CD14-positive monocyte (primary cell): ENCODE measurements around the gene ACHE. TPM values are rescaled to one million over a fixed set of nuclear protein-coding genes. Genes with fewer than 3 reads are reported as not detected.
A peak's percentile ranks its signal among the peaks of the same experiment; 100 is the strongest.
"Not testable (repeated sequence)": the region's sequence is repeated elsewhere in the genome, so short reads cannot be mapped to it uniquely, and the experiment has no call there.

Source experiments
- DNase-seq, 3 donors: peaks; one replicate each; pipeline ENCODE4 v3.0.0-alpha.2; 2011 to 2022
- H2AFZ ChIP-seq: 2 replicates; pipeline ENCODE4 v1.6.0; 2012; ENCODE audit warnings: mild to moderate bottlenecking, low read depth, low read length, inconsistent platforms; ENCODE audit not compliant: insufficient read depth, poor library complexity, severe bottlenecking
- H3K27ac ChIP-seq, 2 donors: 1 replicate in 1 of 2; 2 replicates in 1 of 2; pipeline ENCODE4 v1.5.1; 2012 to 2013; ENCODE audit warnings: low read length in 2 of 2, control low read depth in 1 of 2, inconsistent platforms in 1 of 2, low read depth in 1 of 2, mild to moderate bottlenecking in 1 of 2
- H3K27me3 ChIP-seq, 2 donors: one replicate each; pipeline versions ENCODE4 v1.6.0 to v1.6.1; 2011 to 2013; ENCODE audit warnings: low read length in 2 of 2; ENCODE audit not compliant: control insufficient read depth in 2 of 2, insufficient read depth in 2 of 2
- H3K36me3 ChIP-seq, 2 donors: replicated peaks in 1 of 2; 1 replicate in 1 of 2; 2 replicates in 1 of 2; pipeline versions ENCODE4 v1.5.1 to v1.6.1; 2012 to 2013; ENCODE audit warnings: low read length in 2 of 2, control low read depth in 1 of 2, inconsistent platforms in 1 of 2, mild to moderate bottlenecking in 1 of 2; ENCODE audit not compliant: insufficient read depth in 2 of 2, control insufficient read depth in 1 of 2
- H3K4me1 ChIP-seq, 2 donors: 1 replicate in 1 of 2; 2 replicates in 1 of 2; pipeline versions ENCODE4 v1.5.1 to v1.6.1; 2012 to 2013; ENCODE audit warnings: low read length in 2 of 2, control low read depth in 1 of 2, inconsistent platforms in 1 of 2, mild to moderate bottlenecking in 1 of 2, moderate library complexity in 1 of 2; ENCODE audit not compliant: insufficient read depth in 2 of 2, control insufficient read depth in 1 of 2
- H3K4me2 ChIP-seq: replicated peaks from 2 replicates; pipeline ENCODE3; 2012; ENCODE audit warnings: low read length, moderate library complexity, mild to moderate bottlenecking; ENCODE audit not compliant: poor library complexity, severe bottlenecking; ENCODE audit errors: extremely low read depth
- H3K4me3 ChIP-seq, 3 experiments: fragments of 200-600 bp in 1 of 3; sonication (generic) in 1 of 3; replicated peaks in 1 of 3; 1 replicate in 2 of 3; 2 replicates in 1 of 3; pipeline ENCODE4 v1.5.1; 2011 to 2013; ENCODE audit warnings: low read length in 3 of 3, mild to moderate bottlenecking in 3 of 3, control low read depth in 2 of 3, low read depth in 2 of 3, inconsistent platforms in 1 of 3, moderate library complexity in 1 of 3
- H3K79me2 ChIP-seq: 2 replicates; pipeline ENCODE4 v1.6.0; 2012; ENCODE audit warnings: mild to moderate bottlenecking, control low read depth, inconsistent platforms, low read length, moderate library complexity; ENCODE audit not compliant: insufficient read depth
- H3K9ac ChIP-seq: 2 replicates; pipeline ENCODE4 v1.6.0; 2017; ENCODE audit warnings: low read length, mild to moderate bottlenecking; ENCODE audit not compliant: insufficient read depth, poor library complexity, severe bottlenecking
- H3K9me3 ChIP-seq, 2 donors: replicated peaks in 1 of 2; 1 replicate in 1 of 2; 2 replicates in 1 of 2; pipeline versions ENCODE4 v1.5.1 to v1.6.1; 2012 to 2013; ENCODE audit warnings: low read length in 2 of 2, control low read depth in 1 of 2; ENCODE audit not compliant: control insufficient read depth in 1 of 2, insufficient read depth in 1 of 2
- H4K20me1 ChIP-seq: 2 replicates; pipeline ENCODE4 v1.6.0; 2012; ENCODE audit warnings: mild to moderate bottlenecking, low read length, control low read depth, moderate library complexity; ENCODE audit not compliant: insufficient read depth
- H3K27ac Mint-ChIP-seq, 7 donors: one replicate each; pipeline ENCODE4 v1.8.0; 2020; ENCODE audit warnings: mild to moderate bottlenecking in 7 of 7, mixed read lengths in 7 of 7, moderate library complexity in 6 of 7, inconsistent platforms in 2 of 7
- H3K27me3 Mint-ChIP-seq, 3 donors: one replicate each; pipeline ENCODE4 v1.8.0; 2021 to 2022; ENCODE audit warnings: low read depth in 3 of 3, mild to moderate bottlenecking in 3 of 3, mixed read lengths in 3 of 3, moderate library complexity in 3 of 3, inconsistent platforms in 1 of 3
- H3K36me3 Mint-ChIP-seq, 2 donors: one replicate each; pipeline ENCODE4 v1.8.0; 2020; ENCODE audit warnings: mixed read lengths in 2 of 2, inconsistent platforms in 1 of 2, mild to moderate bottlenecking in 1 of 2
- H3K4me1 Mint-ChIP-seq: one replicate; pipeline ENCODE4 v1.8.0; 2020; ENCODE audit warnings: mild to moderate bottlenecking, mixed read lengths
- H3K4me3 Mint-ChIP-seq, 2 donors: one replicate each; pipeline ENCODE4 v1.8.0; 2020; ENCODE audit warnings: mild to moderate bottlenecking in 2 of 2, mixed read lengths in 2 of 2, moderate library complexity in 1 of 2
- H3K9me3 Mint-ChIP-seq, 7 donors: one replicate each; pipeline ENCODE4 v1.8.0; 2020 to 2022; ENCODE audit warnings: mixed read lengths in 7 of 7, mild to moderate bottlenecking in 6 of 7, moderate library complexity in 6 of 7, inconsistent platforms in 2 of 7
- CTCF ChIP-seq: fragments of 200-600 bp; IDR thresholded peaks from one replicate; pipeline ENCODE4 v1.8.0; 2022; ENCODE audit warnings: antibody characterized with exemption, mild to moderate bottlenecking
- WGBS: methylation state at CpG from one replicate; pipeline ENCODE4 v1.1.5; 2013; ENCODE audit warnings: missing lambda C conversion rate; ENCODE audit not compliant: insufficient coverage; 5-methylcytosine and 5-hydroxymethylcytosine counted together
- intact Hi-C, 2 donors: fragments of 100-400 bp; cut with micrococcal nuclease; formaldehyde crosslinking; loops; one replicate each; pipeline versions ENCODE4 v1.15.0 to v1.15.1; 2023
- polyA plus RNA-seq, 3 donors: library from polyadenylated mRNA; depleted of rRNA in 1 of 3; unstranded in 2 of 3; stranded (reverse) in 1 of 3; fragments of 300-500 nt in 2 of 3; fragments of >200 nt in 1 of 3; fragmentation: Illumina TruSeq in 2 of 3; gene quantifications; 1 replicate in 2 of 3; 2 replicates in 1 of 3; pipeline ENCODE4 v1.2.3, GENCODE V29; 2012 to 2021

The ACHE gene
- polyA plus RNA-seq, 3 donors, result 0.19 TPM; not detected in 2

GRCh38 chr7:100911484-100911883 lies 15.8 kb upstream of the ACHE start:
- peaks cover 0 to 11% (median 4%) of the 10 kb centered on the region in 7 donors for H3K9me3 Mint-ChIP-seq
- H4K20me1 ChIP-seq, result no peaks in the 10 kb centered on the region
- no peaks in the 10 kb centered on the region for H3K79me2 ChIP-seq
- peaks cover 34% of the 10 kb centered on the region for H3K4me1 Mint-ChIP-seq
- intact Hi-C loops, result no loop called here
- peaks cover 2 to 6% (median 5%) of the 10 kb centered on the region in 3 donors for H3K27me3 Mint-ChIP-seq
- H3K36me3 ChIP-seq, result no peaks in the 10 kb centered on the region
- H3K9me3 ChIP-seq, result no peaks in the 10 kb centered on the region
- H3K9ac ChIP-seq, result no peak overlapping the region
- H2AFZ ChIP-seq, result no peak overlapping the region
- H3K27me3 ChIP-seq, result no peaks in the 10 kb centered on the region
- H3K4me1 ChIP-seq, result peaks cover 31 to 44% of the 10 kb centered on the region in 2 donors
- peaks cover 4% of the 10 kb centered on the region in 2 donors for H3K36me3 Mint-ChIP-seq
- no peak for DNase-seq
- peak overlapping the region in 4 of 7 donors; percentile 61 to 96 (median 86) for H3K27ac Mint-ChIP-seq
- TF ChIP-seq CTCF, result no peak
- no peak overlapping the region for H3K4me2 ChIP-seq
- no peak overlapping the region for H3K27ac ChIP-seq
- no peak overlapping the region for H3K4me3 Mint-ChIP-seq
- whole genome bisulfite sequencing, result no CpG with 5 or more reads among the region's 3 CpGs
- H3K4me3 ChIP-seq, result no peak overlapping the region

DNA sequence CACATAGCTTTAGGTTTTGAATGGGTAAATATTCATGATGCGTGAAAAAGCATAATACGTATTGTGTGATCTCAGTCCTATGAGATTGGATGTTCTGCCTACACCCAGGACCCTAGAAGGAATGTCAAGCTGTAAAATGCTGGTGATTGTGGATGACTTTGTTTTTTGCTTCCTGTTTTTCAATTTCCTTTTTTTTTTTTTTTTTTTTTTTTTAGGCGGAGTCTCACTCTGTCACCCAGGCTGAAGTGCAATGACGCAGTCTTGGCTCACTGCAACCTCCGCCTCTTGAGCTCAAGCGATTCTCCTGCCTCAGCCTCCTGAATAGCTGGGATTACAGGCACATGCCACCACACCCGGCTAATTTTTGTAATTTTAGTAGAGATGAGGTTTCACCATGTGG lies 14.8 kb upstream of the ACHE start:
- H3K27me3 Mint-ChIP-seq, H3K9ac ChIP-seq, H3K79me2 ChIP-seq, H2AFZ ChIP-seq, H4K20me1 ChIP-seq, H3K36me3 ChIP-seq, H3K9me3 ChIP-seq, H3K27me3 ChIP-seq, intact Hi-C loops, H3K4me3 ChIP-seq, H3K36me3 Mint-ChIP-seq: not testable (repeated sequence)
- H3K27ac ChIP-seq, result peak overlapping the region; percentile 73 to 84
- H3K9me3 Mint-ChIP-seq, result peaks cover 2 to 11% (median 4%) of the 10 kb centered on the region in 7 donors
- 71% methylated on average over 1 of the region's 7 CpGs for WGBS
- peak overlapping the region in 1 of 2 donors; percentile 35 for H3K4me3 Mint-ChIP-seq
- peak overlapping the region; percentile 11 for H3K4me2 ChIP-seq
- H3K27ac Mint-ChIP-seq, result peak overlapping the region; percentile 80 to 97 (median 94)
- H3K4me1 Mint-ChIP-seq, result peaks cover 31% of the 10 kb centered on the region
- DNase-seq, result peak; percentile 79 to 88 (median 79)
- H3K4me1 ChIP-seq, result peaks cover 21 to 33% of the 10 kb centered on the region in 2 donors
